HepG2 (cell line): ENCODE results near the gene NREP. TPM values are rescaled to one million over a fixed set of nuclear protein-coding genes. Genes with fewer than 3 reads are reported as not detected.

Experiments
- ATAC-seq: fragments of 200-7000 bp; cut with Tn5 transposase; 3 replicates; pipeline ENCODE4 v1.9.1; 2020; ENCODE audit warnings: mild to moderate bottlenecking, moderate library complexity
- BruUV-seq: library from RNA; stranded (reverse); fragments of 400-500 nt; replicated peaks from 2 replicates; lab custom pipeline; 2021; lab: Mats Ljungman, UMichigan
- CTCF ChIA-PET: fragments of 300-600 bp; formaldehyde crosslinking; extraction: SDS; loops from one replicate; lab custom pipeline; 2021; ENCODE audit warnings: low total read pairs, inconsistent platforms, low intra/inter-chr PET ratio; lab: Yijun Ruan, JAX
- POLR2A ChIA-PET: fragments of 350-600 bp; sonication (Branson Sonifier 250); formaldehyde crosslinking; loops from one replicate; lab custom pipeline; 2020; ENCODE audit warnings: antibody characterized with exemption, inconsistent platforms; lab: Yijun Ruan, JAX
- DNase-seq: peaks from one replicate; pipeline ENCODE4 v3.0.0-alpha.2; 2015; ENCODE audit warnings: low spot score
- FAIRE-seq: peaks from 3 replicates; lab custom pipeline; 2011; peaks lifted over from hg19 to GRCh38; lab: Jason Lieb, UNC
- H2AFZ ChIP-seq: one replicate; pipeline ENCODE4 v1.6.1; 2011; ENCODE audit warnings: low read length, inconsistent platforms
- H3K27ac ChIP-seq: fragments of 300-600 bp; 3 replicates; pipeline ENCODE4 v1.8.0; 2011; ENCODE audit warnings: mixed run types, mild to moderate bottlenecking, mixed read lengths, low read length, inconsistent platforms; ENCODE audit not compliant: insufficient read depth; ENCODE audit errors: extremely low read length
- H3K27me3 ChIP-seq, 2 experiments: fragments of 200-600 bp in 1 of 2; 2 replicates in 1 of 2; 3 replicates in 1 of 2; pipeline versions ENCODE4 v1.6.0 to v1.8.0; 2011; ENCODE audit warnings: low read length in 2 of 2, mild to moderate bottlenecking in 2 of 2, moderate library complexity in 2 of 2, inconsistent platforms in 1 of 2; ENCODE audit not compliant: insufficient read depth in 2 of 2, control insufficient read depth in 1 of 2
- H3K36me3 ChIP-seq, 2 experiments: fragments of 200-600 bp in 1 of 2; replicated peaks in 1 of 2; 2 replicates in 1 of 2; 3 replicates in 1 of 2; pipeline versions ENCODE4 v1.5.1 to v1.8.0; 2011; ENCODE audit warnings: low read length in 2 of 2, inconsistent platforms in 1 of 2; ENCODE audit not compliant: insufficient read depth in 2 of 2, control insufficient read depth in 1 of 2
- H3K4me1 ChIP-seq: 2 replicates; pipeline ENCODE4 v1.5.1; 2012; ENCODE audit warnings: low read length, inconsistent platforms; ENCODE audit not compliant: insufficient read depth
- H3K4me2 ChIP-seq: 2 replicates; pipeline ENCODE4 v1.6.0; 2011; ENCODE audit warnings: low read depth, low read length, inconsistent platforms
- H3K4me3 ChIP-seq, 3 experiments: fragments of 200-600 bp in 1 of 3; sonication (generic), shearing (Covaris generic) in 1 of 3; replicated peaks in 1 of 3; 2 replicates each; pipeline ENCODE4 v1.5.1; 2011 to 2016; ENCODE audit warnings: low read length in 3 of 3, inconsistent platforms in 2 of 3, low read depth in 2 of 3, mild to moderate bottlenecking in 2 of 3, control low read depth in 1 of 3, mixed read lengths in 1 of 3; ENCODE audit not compliant: insufficient read depth in 1 of 3
- H3K79me2 ChIP-seq: one replicate; pipeline ENCODE4 v1.6.1; 2011; ENCODE audit warnings: low read length, inconsistent platforms; ENCODE audit not compliant: insufficient read depth
- H3K9ac ChIP-seq: 2 replicates; pipeline ENCODE4 v1.6.0; 2011; ENCODE audit warnings: mild to moderate bottlenecking, low read depth, low read length, inconsistent platforms; ENCODE audit not compliant: insufficient read depth
- H3K9me3 ChIP-seq: 2 replicates; pipeline ENCODE4 v1.5.1; 2012; ENCODE audit warnings: mild to moderate bottlenecking, low read length
- H4K20me1 ChIP-seq: 2 replicates; pipeline ENCODE4 v1.6.0; 2011; ENCODE audit warnings: inconsistent platforms, mild to moderate bottlenecking, low read length, moderate library complexity; ENCODE audit not compliant: insufficient read depth
- CTCF ChIP-seq: sonication (generic); formaldehyde crosslinking; IDR thresholded peaks from 2 replicates; pipeline ENCODE4 v1.5.0; 2020; ENCODE audit warnings: mild to moderate bottlenecking, missing genetic modification reagents, moderate library complexity
- EEA1 ChIP-seq: sonication (generic); formaldehyde crosslinking; IDR thresholded peaks from 2 replicates; pipeline ENCODE4 v1.5.1; 2020; ENCODE audit warnings: mild to moderate bottlenecking, missing genetic modification reagents, borderline replicate concordance
- HNRNPUL1 ChIP-seq: fragments of 200-400 bp; formaldehyde crosslinking; IDR thresholded peaks from 2 replicates; pipeline ENCODE4 v1.6.1; 2017; ENCODE audit warnings: low read depth, mild to moderate bottlenecking, low read length, moderate library complexity
- IRX3 ChIP-seq: sonication (generic); formaldehyde crosslinking; IDR thresholded peaks from 2 replicates; pipeline ENCODE4 v1.8.1; 2023; ENCODE audit warnings: mild to moderate bottlenecking, low read depth, missing genetic modification reagents, borderline replicate concordance
- KDM4B ChIP-seq: sonication (generic); formaldehyde crosslinking; IDR thresholded peaks from 2 replicates; pipeline ENCODE4 v1.4.0; 2020; ENCODE audit warnings: missing genetic modification reagents
- PLSCR1 ChIP-seq: sonication (generic); formaldehyde crosslinking; IDR thresholded peaks from 2 replicates; pipeline ENCODE4 v1.5.0; 2020; ENCODE audit warnings: missing genetic modification reagents, mild to moderate bottlenecking, borderline replicate concordance
- PRDM15 ChIP-seq: sonication (generic); formaldehyde crosslinking; IDR thresholded peaks from 2 replicates; pipeline ENCODE4 v1.4.0; 2020; ENCODE audit warnings: missing genetic modification reagents
- SALL2 ChIP-seq: sonication (generic); formaldehyde crosslinking; IDR thresholded peaks from 2 replicates; pipeline ENCODE4 v1.8.1; 2023; ENCODE audit warnings: mild to moderate bottlenecking, missing genetic modification reagents, inconsistent platforms
- ZNF234 ChIP-seq: sonication (generic); formaldehyde crosslinking; conservative IDR thresholded peaks from 2 replicates; pipeline ENCODE4 v1.5.1; 2020; ENCODE audit warnings: mild to moderate bottlenecking, missing genetic modification reagents
- ZNF337 ChIP-seq: sonication (generic); formaldehyde crosslinking; IDR thresholded peaks from 2 replicates; pipeline ENCODE4 v1.5.1; 2020; ENCODE audit warnings: missing genetic modification reagents, low read depth, mild to moderate bottlenecking, borderline replicate concordance
- ZNF354B ChIP-seq: sonication (generic); formaldehyde crosslinking; IDR thresholded peaks from 2 replicates; pipeline ENCODE4 v1.8.0; 2022; ENCODE audit warnings: mild to moderate bottlenecking, missing genetic modification reagents
- ZNF513 ChIP-seq: sonication (generic); formaldehyde crosslinking; conservative IDR thresholded peaks from 2 replicates; pipeline ENCODE4 v1.5.0; 2020; ENCODE audit warnings: missing genetic modification reagents
- WGBS: methylation state at CpG from one replicate; pipeline ENCODE4 v1.1.6; 2017; ENCODE audit warnings: low lambda C conversion rate; 5-methylcytosine and 5-hydroxymethylcytosine counted together
- in situ Hi-C: cut with HindIII; loops from 2 replicates; pipeline ENCODE4 v1.10.0; 2017; ENCODE audit warnings: low pct_unique_long_range_greater_than_20kb; ENCODE audit not compliant: extremely low pct_ligation_motif_present
- intact Hi-C: fragments of 100-400 bp; cut with micrococcal nuclease; formaldehyde crosslinking; loops from one replicate; pipeline ENCODE4 v1.10.0; 2022; ENCODE audit not compliant: unreplicated experiment
- polyA plus RNA-seq, 8 experiments: library from polyadenylated mRNA; depleted of rRNA in 3 of 8; stranded (reverse) in 7 of 8; unstranded in 1 of 8; fragments of >200 nt; fragmentation: Illumina TruSeq in 4 of 8; extraction: Trizol in 4 of 8; gene quantifications; 2 replicates each; pipeline versions ENCODE4 v1.2.1 to v1.2.3, GENCODE V29; 2011 to 2016; ENCODE audit warnings: low read depth in 4 of 8, missing spikeins in 1 of 8, mixed read lengths in 1 of 8; ENCODE audit not compliant: insufficient read depth in 1 of 8
- total RNA-seq, 5 experiments: library from RNA; depleted of rRNA; stranded (reverse); fragments of >200 nt; fragmentation: Illumina TruSeq; extraction: Trizol; gene quantifications; 2 replicates each; pipeline ENCODE4 v1.2.3, GENCODE V29; 2016; ENCODE audit warnings: low read depth in 1 of 5

NREP gene
- total and polyA plus RNA-seq, 2 of the 13 experiments (the other 11 are each of a cell fraction or from before 2014, with no cell fraction given), result 40.5 to 102 TPM

- TF ChIP-seq ZNF513 (no peak), PLSCR1 (CRISPR knock-in tag) (no peak), IRX3 (CRISPR knock-in tag) (no peak), ZNF234 (no peak)
These were observed 61.0 kb downstream of the NREP start (continued) for GRCh38 chr5:111695991-111696390.

GRCh38 chr5:111694133-111694532 is 62.9 kb downstream of the NREP start:
- 8% methylated on average over 1 of the region's 1 CpG for WGBS
- FAIRE-seq (no peak), ATAC-seq (no peak), DNase-seq (no peak)
- in situ Hi-C loops (no loop called here), intact Hi-C loops (no loop called here)
- BruUV-seq, result no TSS peak
- POLR2A ChIA-PET, result no interaction called here
- CTCF ChIA-PET, result no interaction called here
- no peaks in the 10 kb centered on the region for H3K4me1 ChIP-seq
- H3K4me2 ChIP-seq, result no peak overlapping the region
- H3K79me2 ChIP-seq, result no peaks in the 10 kb centered on the region
- no peaks in the 10 kb centered on the region for H3K9me3 ChIP-seq
- no peak overlapping the region for H3K27ac ChIP-seq
- no peak overlapping the region for H3K9ac ChIP-seq
- no peak overlapping the region for H3K4me3 ChIP-seq
- no peaks in the 10 kb centered on the region for H3K27me3 ChIP-seq
- H3K36me3 ChIP-seq, result no peaks in the 10 kb centered on the region
- H4K20me1 ChIP-seq, result no peaks in the 10 kb centered on the region
- H2AFZ ChIP-seq, result no peak overlapping the region
- TF ChIP-seq PRDM15 (CRISPR knock-in tag) (no peak), ZNF354B (CRISPR knock-in tag) (no peak), KDM4B (CRISPR knock-in tag) (no peak), HNRNPUL1 (no peak), SALL2 (CRISPR knock-in tag) (no peak), ZNF337 (CRISPR knock-in tag) (no peak), CTCF (CRISPR knock-in tag) (no peak), EEA1 (CRISPR knock-in tag) (no peak)
